NCI-H524 treated with DMSO at 0.1 percent for 48 hours (cell line): ENCODE results near the gene RADIL.
"Not testable (repeated sequence)": the region's sequence is repeated elsewhere in the genome, so short reads cannot be mapped to it uniquely, and the experiment has no call there.

Source experiments
- DNase-seq: peaks from one replicate; lab custom pipeline; 2025; lab: John Stamatoyannopoulos, UW

RADIL gene, protein sequence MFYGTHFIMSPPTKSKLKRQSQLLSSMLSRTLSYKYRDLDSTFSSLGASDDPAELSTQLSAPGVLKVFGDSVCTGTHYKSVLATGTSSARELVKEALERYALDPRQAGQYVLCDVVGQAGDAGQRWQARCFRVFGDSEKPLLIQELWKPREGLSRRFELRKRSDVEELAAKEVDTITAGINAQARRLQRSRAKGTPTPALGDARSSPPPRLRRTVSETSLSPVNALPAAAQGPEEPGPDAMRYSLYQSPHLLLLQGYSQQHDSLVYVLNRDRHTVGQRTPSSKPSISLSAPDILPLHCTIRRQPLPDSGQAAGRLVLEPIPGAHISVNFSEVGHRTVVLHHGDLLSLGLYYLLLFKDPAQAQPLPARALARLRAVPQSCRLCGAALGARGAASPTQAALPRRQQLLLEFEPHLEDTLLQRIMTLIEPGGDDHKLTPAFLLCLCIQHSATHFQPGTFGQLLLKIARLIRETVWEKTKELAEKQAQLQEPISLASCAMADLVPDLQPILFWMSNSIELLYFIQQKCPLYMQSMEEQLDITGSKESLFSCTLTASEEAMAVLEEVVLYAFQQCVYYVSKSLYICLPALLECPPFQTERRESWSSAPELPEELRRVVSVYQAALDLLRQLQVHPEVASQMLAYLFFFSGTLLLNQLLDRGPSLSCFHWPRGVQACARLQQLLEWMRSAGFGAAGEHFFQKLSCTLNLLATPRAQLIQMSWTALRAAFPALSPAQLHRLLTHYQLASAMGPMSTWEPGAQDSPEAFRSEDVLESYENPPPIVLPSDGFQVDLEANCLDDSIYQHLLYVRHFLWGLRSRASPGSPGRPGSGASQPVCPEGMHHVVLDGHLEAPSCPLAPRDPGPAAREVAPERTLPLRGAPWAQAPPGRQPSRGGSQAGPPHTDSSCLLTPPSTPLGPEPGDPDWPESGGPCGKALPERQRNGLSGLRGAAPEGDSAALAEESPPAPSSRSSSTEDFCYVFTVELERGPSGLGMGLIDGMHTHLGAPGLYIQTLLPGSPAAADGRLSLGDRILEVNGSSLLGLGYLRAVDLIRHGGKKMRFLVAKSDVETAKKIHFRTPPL

DNA sequence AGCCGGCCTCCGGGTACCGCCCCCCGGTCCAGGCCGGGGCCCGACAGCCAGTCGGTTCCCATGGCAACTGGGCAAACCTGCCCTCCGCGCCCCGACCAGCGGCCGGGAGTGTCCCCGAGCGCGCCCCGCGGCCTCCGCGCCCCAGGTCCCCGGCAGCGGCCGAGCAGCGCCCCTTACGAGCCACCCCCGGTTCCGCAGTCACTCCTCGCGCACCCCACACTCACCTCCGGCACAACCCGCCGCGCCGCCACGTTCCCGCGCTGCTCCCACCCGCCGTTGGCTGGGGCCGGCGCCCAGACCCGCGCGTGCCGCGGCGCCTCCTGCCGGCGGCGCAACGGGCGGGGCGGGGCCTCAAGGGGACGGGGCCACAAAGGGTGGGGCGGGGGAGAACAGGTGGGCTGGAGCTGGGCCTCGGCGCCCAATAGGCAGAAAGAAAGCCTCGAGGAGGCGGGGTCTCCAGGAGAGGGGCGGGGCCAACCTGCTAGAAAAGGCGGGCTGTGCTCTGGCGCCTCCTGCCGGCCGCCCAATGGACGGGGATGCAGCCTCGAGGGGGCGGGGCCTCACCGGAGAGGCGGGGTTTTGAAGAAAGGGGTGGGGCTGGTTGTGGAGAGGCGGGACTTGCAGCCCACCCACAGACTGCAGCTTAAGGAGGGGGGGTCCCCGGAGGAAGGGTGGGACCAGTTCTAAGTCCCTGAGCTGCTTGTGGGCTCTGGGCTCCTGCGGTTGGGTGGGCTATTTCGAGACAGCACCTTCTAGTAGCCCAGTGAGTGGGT lies at the start of gene RADIL:
Gene RADIL, minus strand, starts transcription at position 345 of the 773 bp plus-strand sequence. CDS start 5,577 bp downstream, outside the sequence.
- peak; percentile 6 for DNase-seq

DNA sequence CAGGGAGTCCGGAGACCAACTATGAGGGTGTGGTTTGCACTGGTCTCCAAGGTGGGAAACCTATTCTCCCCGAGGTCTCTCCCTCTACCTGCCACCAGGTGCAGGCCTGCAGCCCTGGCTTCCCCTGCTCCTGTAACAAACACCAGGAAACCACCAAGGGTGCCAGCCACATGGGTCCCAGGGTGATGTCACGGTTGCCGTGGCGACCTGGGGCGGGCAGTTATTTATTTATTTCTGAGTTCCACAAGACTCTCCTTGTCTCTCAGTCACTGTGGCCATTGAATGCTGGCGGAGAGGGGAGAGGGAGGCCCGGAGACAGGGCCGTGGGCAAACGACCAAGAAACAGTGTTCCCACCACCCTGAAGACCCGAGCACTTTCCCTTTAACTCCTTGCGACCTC lies 48.4 kb upstream of the RADIL start:
- no peak for DNase-seq

DNA sequence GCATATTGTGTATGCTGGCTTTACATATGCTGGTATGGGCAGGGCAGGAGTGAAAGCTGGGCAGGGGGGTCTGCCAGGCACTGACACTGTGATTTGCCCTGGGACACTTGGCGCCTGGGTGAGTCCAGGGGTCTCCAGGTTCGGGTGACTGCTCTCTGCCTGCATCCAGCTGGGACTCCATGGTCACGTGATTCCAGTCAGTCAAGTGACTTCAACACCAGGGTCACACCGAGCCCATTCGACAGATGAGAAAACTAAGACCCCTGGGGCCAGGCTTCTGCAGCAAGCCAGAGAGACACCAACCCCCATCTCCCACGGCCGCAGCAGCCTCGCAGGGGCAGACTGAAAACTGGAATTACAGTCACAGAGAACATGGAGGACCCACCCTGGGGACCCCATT lies 45.5 kb upstream of the RADIL start:
- no peak for DNase-seq

DNA sequence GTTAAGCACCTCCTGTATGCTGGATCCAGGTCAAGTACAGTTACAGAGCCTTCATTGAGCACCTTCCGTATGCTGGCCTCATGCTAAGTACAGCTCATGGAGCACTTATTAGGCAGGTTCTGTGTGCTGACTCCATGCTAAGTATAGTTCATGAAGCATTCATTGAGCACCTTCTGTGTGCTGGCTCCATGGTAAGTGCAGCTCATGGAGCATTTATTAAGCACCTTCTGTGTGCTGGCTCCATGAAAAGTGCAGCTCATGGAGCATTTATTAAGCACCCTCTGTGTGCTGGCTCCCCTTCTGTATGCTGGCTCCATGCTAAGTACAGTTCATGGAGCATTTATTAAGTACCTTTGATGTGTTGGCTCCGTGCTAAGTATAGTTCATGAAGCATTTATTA lies 44.9 kb upstream of the RADIL start:
- no peak for DNase-seq

DNA sequence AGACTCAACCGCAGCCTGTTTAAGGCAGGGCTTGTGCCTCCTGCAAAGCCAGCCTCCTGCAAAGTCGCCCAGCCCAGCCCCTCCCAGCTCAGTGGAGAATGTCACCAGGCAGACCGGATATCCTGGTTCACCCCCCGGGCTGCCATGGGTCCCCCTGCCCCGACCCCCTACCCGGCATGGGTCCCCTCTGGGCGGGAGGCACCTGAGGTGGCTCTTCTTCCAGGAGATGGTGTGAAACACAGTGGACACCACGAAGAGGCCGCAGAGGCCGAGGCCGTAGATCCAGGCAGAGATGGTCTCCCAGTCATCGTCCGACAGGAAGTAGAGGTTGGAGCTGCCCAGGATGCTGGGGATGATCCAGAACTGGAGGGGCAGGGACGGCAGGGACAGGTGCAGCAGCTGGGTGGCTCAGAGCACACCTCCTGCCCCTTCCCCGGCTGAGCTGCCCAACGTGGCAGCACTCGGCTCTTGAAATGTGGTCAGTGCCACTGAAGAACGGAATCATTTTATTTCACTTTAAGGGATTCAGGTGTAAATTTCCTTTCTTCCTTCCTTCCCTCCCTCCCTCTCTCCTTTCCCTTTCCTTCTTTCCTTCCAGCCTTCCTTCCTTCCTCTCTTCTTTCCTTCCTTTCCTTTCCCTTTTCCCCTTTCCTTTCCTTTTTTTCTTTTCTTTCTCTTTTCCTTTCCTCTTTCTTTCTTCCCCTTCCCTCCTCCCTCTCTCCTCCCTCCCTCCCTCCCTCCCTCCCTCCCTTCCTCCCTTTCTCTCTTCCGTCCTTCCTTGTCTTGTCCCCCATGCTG lies 36.7 kb upstream of the RADIL start:
- DNase-seq: no peak

DNA sequence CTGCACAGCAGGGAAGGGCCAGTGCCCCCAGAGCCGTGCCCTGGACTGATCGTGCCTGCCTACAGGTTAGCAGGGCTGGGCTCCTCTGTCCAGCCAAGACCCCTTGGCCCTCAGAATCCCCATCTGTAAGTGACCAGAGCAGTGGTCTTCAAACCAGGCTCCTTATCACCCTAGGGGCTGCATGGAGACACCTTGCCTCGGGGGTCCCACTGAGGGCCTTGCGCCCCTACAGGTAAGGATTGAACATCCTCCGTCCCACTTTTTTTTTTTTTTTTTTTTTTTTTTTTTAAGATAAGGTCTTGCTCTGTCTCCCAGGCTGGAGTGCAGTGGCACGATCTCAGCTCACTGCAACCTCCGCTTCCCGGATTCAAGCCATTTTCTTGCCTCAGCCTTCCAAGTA lies 32.6 kb upstream of the RADIL start:
- no peak for DNase-seq

DNA sequence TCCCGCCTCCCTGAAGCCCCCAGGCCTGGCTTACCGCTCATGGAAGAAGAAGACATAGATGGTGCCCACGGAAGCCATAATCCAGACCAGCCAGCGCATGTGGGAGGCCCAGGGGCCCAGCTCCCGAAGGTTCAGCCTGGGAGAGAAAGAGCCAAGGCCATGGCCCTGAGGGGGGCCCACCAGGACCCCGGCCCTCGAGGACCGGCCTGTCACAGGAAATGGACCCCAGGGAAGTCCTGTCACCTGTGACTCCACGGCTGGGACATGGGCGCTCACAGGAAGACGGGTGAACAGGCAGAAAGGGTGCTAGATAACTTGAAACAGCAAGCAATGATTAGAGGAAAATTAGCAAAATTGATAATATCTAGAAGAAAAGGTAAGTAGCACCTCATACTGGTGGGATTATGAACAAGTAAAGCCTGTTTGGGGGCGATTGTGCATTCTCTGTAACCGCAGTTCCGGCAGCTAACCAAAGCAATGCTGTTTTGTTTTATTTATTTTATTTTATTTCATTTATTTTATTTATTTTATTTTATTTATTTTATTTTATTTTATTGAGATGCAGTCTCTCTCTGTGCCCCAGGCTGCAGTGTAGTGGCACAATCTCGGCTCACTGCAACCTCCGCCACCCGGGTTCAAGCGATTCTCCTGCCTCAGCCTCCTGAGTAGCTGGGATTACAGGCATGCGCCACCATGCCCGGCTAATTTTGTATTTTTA lies 27.8 kb upstream of the RADIL start:
- DNase-seq: no peak

DNA sequence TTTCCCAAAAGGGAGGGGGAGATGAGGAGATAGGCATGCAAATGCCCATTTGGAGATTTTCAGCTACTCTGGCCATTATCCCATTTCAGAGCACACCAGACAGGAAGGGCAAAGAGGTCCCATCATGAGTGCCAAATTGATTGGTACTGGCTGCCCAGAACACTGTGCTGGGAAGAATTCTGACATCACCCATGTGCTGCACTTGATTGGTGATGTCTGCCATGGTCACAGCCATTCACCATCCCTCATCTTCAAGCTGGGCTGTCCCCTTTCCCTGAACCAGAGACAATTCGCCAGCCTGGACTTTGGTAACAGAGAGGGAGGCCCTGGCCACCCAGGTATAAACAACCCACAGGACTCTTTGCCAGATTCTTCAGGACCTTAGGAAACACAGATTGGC lies 23.2 kb upstream of the RADIL start:
- DNase-seq: no peak

DNA sequence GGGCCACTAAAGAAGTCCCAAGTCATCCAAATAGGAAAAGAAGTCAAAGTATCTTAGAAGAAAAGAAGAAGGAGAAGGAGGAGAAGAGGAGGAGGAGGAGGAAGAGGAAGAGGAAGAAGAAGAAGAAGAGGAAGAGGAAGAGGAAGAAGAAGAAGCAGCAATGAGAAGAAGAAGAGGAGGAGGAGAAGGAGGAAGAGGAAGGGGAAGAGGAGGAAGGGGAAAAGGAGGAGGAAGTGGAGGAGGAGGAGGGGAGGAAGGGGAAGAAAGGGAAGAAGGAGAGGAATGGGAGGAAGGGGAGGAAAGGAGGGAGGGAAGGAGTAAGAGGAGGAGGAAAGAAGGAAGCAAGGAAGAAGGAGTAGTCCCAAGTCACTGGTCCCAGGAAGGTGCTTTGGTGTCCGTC lies 21.7 kb upstream of the RADIL start:
- no peak for DNase-seq

DNA sequence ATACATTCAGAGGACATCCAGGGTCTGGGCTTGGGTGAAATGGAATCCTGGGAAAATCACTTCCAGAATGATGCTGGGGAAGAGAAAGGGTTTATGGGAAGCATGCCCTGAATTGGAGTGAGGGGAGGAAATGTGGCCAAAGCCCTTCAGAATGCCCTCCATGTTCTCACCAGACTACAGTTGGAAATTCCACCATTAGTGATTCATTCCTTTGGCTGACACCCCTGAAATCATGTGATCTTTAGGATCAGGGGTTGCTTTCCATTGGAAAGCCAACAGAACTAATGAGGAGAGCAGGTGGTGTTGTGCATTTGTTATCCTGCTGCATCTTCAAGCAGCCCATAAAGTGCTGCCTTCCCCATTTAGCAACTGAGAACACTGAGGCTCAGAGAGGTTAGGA lies 20.8 kb upstream of the RADIL start:
- DNase-seq: no peak

DNA sequence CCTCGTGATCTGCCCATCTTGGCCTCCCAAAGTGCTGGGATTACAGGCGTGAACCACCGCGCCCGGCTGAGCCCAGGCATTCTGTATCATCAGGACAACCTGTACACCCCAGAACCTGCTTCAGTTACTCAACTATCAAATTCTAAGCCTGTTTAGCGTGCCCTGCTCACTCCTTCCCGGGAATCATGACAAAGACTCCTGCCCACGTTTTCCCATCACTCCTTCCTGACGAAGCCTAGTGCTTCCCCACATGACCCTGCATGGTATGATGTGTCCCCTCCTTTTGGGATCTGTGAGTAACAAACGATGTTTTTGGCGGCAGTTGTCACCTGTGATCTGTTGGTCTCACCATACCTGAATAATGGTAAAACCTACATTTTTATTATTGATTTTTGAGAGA lies 12.2 kb upstream of the RADIL start:
- DNase-seq: no peak

DNA sequence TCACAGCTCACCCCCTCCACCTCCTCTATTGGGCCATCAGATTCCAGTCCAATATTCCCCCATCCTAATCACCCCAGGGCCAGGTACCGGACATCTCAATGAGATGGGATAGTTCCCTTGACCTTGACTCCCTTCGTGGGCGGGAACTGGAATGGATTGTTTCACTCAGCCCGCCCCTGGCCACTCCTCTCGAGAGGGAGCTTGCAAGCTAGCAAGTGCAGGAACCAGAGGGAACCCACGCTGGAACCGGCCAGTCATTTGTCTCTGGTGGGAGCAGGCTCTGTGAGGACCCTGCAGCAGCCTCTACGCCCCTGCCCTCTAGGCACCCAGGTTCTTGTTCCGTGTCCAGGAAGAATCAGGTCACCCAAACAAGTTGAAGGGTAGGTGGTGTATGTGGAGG lies 11.0 kb upstream of the RADIL start:
- no peak for DNase-seq

DNA sequence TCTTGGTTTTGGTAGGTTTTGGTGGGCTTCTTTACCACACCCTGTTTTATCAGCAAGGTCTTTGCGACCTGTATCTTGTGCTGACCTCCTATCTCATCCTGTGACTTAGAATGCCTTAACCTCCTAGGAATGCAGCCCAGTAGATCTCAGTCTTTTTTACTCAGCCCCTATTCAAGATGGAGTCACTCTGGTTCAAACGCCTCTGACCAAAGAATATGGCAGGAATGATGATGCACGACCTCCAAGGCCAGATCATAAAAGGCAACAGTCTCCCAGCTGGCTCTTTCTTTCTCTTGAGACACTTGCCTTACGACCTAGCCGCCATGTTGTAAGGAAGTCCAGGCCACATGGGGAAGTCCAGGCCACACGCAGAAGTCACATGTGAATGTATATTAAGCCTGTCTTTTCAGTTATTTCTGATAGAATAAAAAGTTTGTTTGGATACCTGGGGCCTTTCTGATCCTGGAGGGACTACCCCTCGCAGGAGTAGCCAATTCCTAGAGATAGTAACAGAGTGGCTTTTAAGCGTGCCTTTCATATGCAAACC lies 10.5 kb upstream of the RADIL start:
- no peak for DNase-seq

DNA sequence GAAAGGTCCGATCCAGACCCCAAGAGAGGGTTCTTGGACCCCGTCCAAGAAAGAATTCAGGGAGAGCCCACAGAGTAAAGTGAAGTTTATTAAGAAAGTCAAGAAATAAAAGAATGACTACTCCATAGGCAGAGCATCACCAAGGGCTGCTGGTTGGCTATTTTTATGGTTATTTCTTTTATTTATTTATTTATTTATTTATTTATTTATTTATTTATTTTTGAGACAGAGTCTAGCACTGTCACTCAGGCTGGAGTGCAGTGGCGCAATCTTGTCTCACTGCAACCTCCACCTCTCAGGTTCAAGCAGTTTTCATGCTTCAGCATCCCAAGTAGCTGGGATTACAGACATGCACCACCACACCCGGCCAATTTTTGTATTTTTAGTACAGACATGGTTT lies 9.7 kb upstream of the RADIL start:
- not testable (repeated sequence) for DNase-seq

DNA sequence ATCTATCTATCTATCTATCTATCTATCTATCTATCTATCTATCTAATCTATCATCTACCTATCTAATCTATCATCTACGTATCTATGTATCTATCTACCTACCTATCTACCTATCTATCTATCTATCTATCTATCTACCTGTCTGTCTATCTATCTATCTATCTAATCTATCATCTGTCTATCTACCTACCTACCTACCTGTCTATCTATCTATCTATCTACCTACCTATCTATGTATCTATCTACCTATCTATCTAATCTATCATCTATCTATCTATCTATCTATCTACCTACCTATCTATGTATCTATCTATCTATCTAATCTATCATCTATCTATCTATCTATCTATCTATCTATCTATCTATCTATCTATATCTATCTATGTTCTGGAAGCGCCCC lies 8.0 kb upstream of the RADIL start:
- DNase-seq: not testable (repeated sequence)

DNA sequence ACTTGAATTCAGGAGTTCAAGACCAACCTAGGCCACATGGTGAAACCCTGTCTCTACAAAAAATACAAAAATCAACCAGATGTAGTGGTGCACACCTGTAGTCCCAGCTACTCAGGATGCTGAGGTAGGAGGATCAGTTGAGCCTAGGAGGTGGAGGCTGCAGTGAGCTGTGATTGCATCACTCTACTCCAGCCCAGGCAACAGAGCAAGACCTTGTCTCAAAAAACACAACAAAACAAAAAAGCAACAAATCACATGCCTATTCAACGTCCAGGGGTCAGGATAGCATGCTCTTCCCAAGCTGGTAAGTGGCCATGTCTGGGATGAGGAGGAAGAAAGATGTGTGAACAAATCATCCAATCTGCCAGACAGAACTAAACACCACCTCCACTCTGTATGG lies 6.2 kb upstream of the RADIL start:
- DNase-seq: no peak

DNA sequence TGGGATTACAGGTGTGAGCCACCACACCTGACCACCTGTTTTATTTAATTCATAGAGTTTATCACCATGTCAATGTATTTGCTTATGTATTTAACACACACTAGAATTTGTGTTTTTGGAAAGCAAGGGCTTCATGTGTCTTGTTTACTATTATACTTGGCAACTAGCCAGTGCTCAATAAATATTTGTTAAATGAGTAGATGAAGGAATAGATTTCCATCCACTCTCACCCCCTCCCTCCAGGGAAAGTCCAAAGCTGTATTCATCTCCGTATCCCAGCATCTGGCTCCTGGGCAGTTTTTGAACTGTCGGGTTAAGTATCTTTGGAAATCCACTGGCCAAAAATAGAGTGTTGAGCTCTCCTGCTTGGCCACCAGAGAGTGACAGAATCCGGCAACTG lies 4.6 kb upstream of the RADIL start:
- DNase-seq: no peak

DNA sequence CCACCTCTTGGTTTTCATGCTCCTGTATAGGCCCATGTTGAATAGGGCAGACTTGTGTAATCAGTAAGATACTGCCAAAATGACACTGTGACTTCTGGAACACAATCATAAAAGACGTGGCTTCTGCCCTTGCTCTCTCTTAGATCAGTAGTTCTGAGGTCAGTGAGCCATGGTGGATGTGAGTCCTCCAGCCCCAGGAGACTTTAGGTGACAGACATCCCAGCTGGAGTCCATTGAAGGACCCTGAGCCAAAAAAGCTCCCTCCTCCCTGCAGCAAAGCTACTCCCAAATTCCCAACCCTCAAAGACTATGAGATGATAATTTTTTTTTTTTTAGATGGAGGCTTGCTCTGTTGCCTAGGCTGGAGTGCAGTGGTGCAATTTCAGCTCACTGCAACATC lies 3.2 kb upstream of the RADIL start:
- DNase-seq: no peak

DNA sequence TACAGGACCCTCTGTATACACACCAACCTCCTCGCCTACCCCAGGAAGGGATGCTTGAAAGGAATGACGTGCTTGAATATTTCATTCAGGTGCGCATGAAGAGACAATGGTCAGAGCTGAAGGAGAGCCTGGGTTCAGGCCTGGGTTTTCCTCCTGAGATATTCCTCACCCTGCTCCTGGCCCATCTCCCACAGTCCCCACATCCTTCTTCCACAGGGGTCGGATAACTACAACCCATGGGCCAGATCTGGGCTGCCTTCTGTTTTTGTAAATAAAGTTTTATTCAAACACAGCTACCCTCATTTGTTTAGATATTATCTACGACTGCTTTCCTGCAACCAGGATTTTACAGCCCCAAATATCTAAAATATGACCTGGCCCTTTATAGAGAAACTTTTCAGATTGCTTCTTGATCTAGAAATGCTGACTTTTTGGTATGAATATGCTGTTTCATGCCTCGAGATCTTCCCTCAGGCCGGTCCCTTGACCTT lies 1.8 kb upstream of the RADIL start:
- DNase-seq: no peak

DNA sequence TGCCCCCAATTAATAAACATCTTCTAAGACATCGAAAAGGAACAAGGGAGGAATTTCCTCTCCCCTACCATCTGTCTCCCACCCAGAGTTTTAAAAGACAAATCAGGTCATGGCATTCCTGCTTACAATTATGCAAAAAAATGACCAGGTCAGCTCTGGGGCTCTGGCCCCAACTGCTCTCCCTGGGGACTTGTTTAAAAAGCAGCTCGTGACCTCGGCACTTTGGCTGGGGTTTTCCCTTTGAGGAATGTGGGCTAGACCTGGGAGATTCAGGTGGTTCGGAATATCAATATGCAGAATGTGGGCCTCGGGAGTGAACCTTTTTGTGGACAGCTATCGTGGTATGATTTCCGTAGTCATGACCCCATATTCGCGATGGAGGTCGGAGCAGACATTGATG lies 648 bp upstream of the RADIL start:
- no peak for DNase-seq
